Keratinocyte (primary cell): ENCODE measurements around the gene PTPRD. TPM values are rescaled to one million over a fixed set of nuclear protein-coding genes. Genes with fewer than 3 reads are reported as not detected.

Source experiments
- DNase-seq: peaks from one replicate; pipeline ENCODE4 v3.0.0-alpha.2; 2011; ENCODE audit warnings: low read depth, missing footprints, low spot score
- FAIRE-seq: peaks from 2 replicates; lab custom pipeline; 2011; peaks lifted over from hg19 to GRCh38; lab: Jason Lieb, UNC
- H2AFZ ChIP-seq: 2 replicates; pipeline ENCODE4 v1.6.0; 2012; ENCODE audit warnings: low read length, control low read depth, inconsistent platforms; ENCODE audit not compliant: control insufficient read depth
- H3K27ac ChIP-seq: 2 replicates; pipeline ENCODE4 v1.5.1; 2011; ENCODE audit warnings: low read length; ENCODE audit not compliant: control insufficient read depth, insufficient read depth
- H3K27me3 ChIP-seq: 3 replicates; pipeline ENCODE4 v1.6.0; 2011; ENCODE audit warnings: low read length; ENCODE audit not compliant: control insufficient read depth, insufficient read depth; ENCODE audit errors: extremely low read depth
- H3K36me3 ChIP-seq, 2 experiments: 2 replicates in 1 of 2; 3 replicates in 1 of 2; pipeline ENCODE4 v1.5.1; 2011; ENCODE audit warnings: low read length in 2 of 2, mild to moderate bottlenecking in 1 of 2; ENCODE audit not compliant: control insufficient read depth in 2 of 2, insufficient read depth in 2 of 2; ENCODE audit errors: extremely low read depth in 1 of 2
- H3K4me1 ChIP-seq: 3 replicates; pipeline ENCODE4 v1.5.1; 2011; ENCODE audit warnings: low read length; ENCODE audit not compliant: control insufficient read depth, insufficient read depth; ENCODE audit errors: extremely low read depth
- H3K4me2 ChIP-seq: 3 replicates; pipeline ENCODE4 v1.6.0; 2011; ENCODE audit warnings: low read depth, low read length; ENCODE audit not compliant: control insufficient read depth, insufficient read depth; ENCODE audit errors: extremely low read depth
- H3K4me3 ChIP-seq, 3 experiments: fragments of 200-600 bp in 1 of 3; sonication (generic) in 1 of 3; 2 replicates in 2 of 3; 3 replicates in 1 of 3; pipeline ENCODE4 v1.5.1; 2011 to 2016; ENCODE audit warnings: low read length in 3 of 3, mild to moderate bottlenecking in 3 of 3, control low read depth in 2 of 3, inconsistent platforms in 1 of 3, low read depth in 1 of 3, mixed read lengths in 1 of 3, mixed run types in 1 of 3, moderate library complexity in 1 of 3; ENCODE audit not compliant: control insufficient read depth in 2 of 3, insufficient read depth in 2 of 3; ENCODE audit errors: extremely low read depth in 1 of 3
- H3K79me2 ChIP-seq: 2 replicates; pipeline ENCODE4 v1.6.0; 2012; ENCODE audit warnings: low read length; ENCODE audit not compliant: control insufficient read depth, insufficient read depth
- H3K9ac ChIP-seq: 3 replicates; pipeline ENCODE4 v1.6.0; 2011; ENCODE audit warnings: low read length; ENCODE audit not compliant: control insufficient read depth, insufficient read depth; ENCODE audit errors: extremely low read depth
- H3K9me1 ChIP-seq: 3 replicates; pipeline ENCODE4 v1.6.0; 2011; ENCODE audit warnings: low read length; ENCODE audit not compliant: control insufficient read depth, insufficient read depth; ENCODE audit errors: extremely low read depth
- H3K9me3 ChIP-seq: 2 replicates; pipeline ENCODE4 v1.5.1; 2012; ENCODE audit warnings: low read depth, low read length; ENCODE audit not compliant: control insufficient read depth
- H4K20me1 ChIP-seq: 3 replicates; pipeline ENCODE4 v1.6.0; 2011; ENCODE audit warnings: low read length; ENCODE audit not compliant: control insufficient read depth, insufficient read depth; ENCODE audit errors: extremely low read depth
- EZH2 ChIP-seq: IDR thresholded peaks from one replicate; pipeline ENCODE4 v1.6.1; 2012; ENCODE audit warnings: inconsistent platforms, mild to moderate bottlenecking, low read length, moderate library complexity
- dilution Hi-C: fragments of 300-500 bp; cut with MboI; formaldehyde crosslinking; loops from one replicate; pipeline ENCODE4 v1.7.0; 2020; ENCODE audit warnings: low sequenced_read_pairs; ENCODE audit not compliant: extremely low pct_ligation_motif_present
- polyA plus RNA-seq, 5 experiments: library from polyadenylated mRNA; depleted of rRNA in 3 of 5; stranded (reverse) in 3 of 5; stranded (forward) in 1 of 5; unstranded in 1 of 5; fragments of >200 nt; gene quantifications; 1 replicate in 1 of 5; 2 replicates in 3 of 5; 3 replicates in 1 of 5; pipeline versions ENCODE4 v1.2.1 to v1.2.3, GENCODE V29; 2011 to 2012; ENCODE audit warnings: missing spikeins in 2 of 5, low read depth in 1 of 5, low replicate concordance in 1 of 5
- TF ChIP-seq, protein P1 (sequence below), 3 experiments: IDR thresholded peaks in 1 of 3; conservative IDR thresholded peaks in 1 of 3; optimal IDR thresholded peaks in 1 of 3; 2 replicates in 2 of 3; 3 replicates in 1 of 3; pipeline versions ENCODE3 to v1.5.1; 2011; ENCODE audit warnings: low read length in 3 of 3, mild to moderate bottlenecking in 3 of 3, moderate library complexity in 2 of 3, control low read depth in 1 of 3, inconsistent platforms in 1 of 3; ENCODE audit not compliant: insufficient read depth in 2 of 3; ENCODE audit errors: extremely low read depth in 1 of 3

Gene PTPRD
- polyA plus RNA-seq, 1 donor (not counting 4 experiments of a cell fraction or from before 2014, with no cell fraction given) = 0.10 TPM

DNA sequence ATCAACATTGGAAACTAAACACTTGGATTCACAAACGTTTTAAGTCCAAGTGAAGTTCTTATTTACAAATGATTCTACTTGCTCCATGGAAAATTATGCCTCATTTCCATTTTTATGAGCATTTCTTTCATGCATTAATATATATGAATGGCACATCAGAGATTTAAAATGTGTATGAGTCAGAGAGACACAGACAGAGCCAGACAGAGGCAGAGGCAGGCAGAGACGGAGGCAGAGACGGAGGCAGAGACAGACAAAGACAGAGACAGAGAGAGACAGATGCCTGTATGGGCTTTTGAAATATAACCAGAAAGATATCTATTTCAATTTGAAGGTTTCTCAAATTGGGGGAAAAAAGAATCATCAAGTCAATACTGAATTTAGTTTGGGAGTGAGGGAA lies 649.0 kb downstream of the PTPRD start:
- no peak overlapping the region for H2AFZ ChIP-seq
- no peaks in the 10 kb centered on the region for H3K79me2 ChIP-seq
- no peaks in the 10 kb centered on the region for H3K9me3 ChIP-seq
- no peak overlapping the region for H3K27ac ChIP-seq
- FAIRE-seq (no peak), DNase-seq (no peak)
- no peaks in the 10 kb centered on the region for H3K9me1 ChIP-seq
- dilution Hi-C loops = no loop called here
- H3K4me2 ChIP-seq = no peak overlapping the region
- H3K4me1 ChIP-seq = no peaks in the 10 kb centered on the region
- H3K9ac ChIP-seq = no peak overlapping the region
- no peak overlapping the region for H3K4me3 ChIP-seq
- H4K20me1 ChIP-seq = no peaks in the 10 kb centered on the region
- H3K27me3 ChIP-seq = no peaks in the 10 kb centered on the region
- no peaks in the 10 kb centered on the region for H3K36me3 ChIP-seq
- no peak for TF ChIP-seq EZH2

DNA sequence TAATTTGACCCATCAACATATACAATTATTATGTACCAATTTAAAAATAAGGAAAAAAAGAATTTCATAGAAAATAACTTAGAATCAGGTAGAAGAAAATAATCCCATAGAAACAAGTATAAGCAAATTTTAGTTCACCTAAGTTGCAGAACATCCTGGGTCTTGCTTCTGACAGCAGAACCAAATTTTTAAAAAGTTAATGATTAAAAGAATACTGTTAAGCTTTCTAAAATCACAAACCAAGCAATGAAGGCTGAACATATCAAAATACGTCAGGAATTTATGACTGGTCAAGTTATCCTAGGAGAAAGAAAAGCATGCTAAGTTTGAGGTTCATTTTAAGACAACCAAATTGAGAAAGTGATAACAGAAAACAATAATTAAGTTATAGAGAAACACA lies 650.9 kb downstream of the PTPRD start:
- DNase-seq (no peak), FAIRE-seq (no peak)
- Histone ChIP-seq H2AFZ (no peak overlapping the region), H3K9ac (no peak overlapping the region), H3K27ac (no peak overlapping the region), H3K9me3 (no peaks in the 10 kb centered on the region), H3K4me3 (no peak overlapping the region), H3K36me3 (no peaks in the 10 kb centered on the region), H3K79me2 (no peaks in the 10 kb centered on the region), H3K27me3 (no peaks in the 10 kb centered on the region), H3K9me1 (no peaks in the 10 kb centered on the region), H4K20me1 (no peaks in the 10 kb centered on the region), H3K4me2 (no peak overlapping the region), H3K4me1 (no peaks in the 10 kb centered on the region)
- dilution Hi-C loops = no loop called here
- TF ChIP-seq, protein P1, sequence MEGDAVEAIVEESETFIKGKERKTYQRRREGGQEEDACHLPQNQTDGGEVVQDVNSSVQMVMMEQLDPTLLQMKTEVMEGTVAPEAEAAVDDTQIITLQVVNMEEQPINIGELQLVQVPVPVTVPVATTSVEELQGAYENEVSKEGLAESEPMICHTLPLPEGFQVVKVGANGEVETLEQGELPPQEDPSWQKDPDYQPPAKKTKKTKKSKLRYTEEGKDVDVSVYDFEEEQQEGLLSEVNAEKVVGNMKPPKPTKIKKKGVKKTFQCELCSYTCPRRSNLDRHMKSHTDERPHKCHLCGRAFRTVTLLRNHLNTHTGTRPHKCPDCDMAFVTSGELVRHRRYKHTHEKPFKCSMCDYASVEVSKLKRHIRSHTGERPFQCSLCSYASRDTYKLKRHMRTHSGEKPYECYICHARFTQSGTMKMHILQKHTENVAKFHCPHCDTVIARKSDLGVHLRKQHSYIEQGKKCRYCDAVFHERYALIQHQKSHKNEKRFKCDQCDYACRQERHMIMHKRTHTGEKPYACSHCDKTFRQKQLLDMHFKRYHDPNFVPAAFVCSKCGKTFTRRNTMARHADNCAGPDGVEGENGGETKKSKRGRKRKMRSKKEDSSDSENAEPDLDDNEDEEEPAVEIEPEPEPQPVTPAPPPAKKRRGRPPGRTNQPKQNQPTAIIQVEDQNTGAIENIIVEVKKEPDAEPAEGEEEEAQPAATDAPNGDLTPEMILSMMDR (optimal IDR thresholded peaks at IDR 0.05 in 1 of 3, IDR thresholded peaks at IDR 0.05 in 1 of 3, conservative IDR thresholded peaks at IDR 0.05 in 1 of 3; ENCODE audit: extremely low read depth in 1 of 3, insufficient read depth in 2 of 3, low read length in 3 of 3) = no peak

DNA sequence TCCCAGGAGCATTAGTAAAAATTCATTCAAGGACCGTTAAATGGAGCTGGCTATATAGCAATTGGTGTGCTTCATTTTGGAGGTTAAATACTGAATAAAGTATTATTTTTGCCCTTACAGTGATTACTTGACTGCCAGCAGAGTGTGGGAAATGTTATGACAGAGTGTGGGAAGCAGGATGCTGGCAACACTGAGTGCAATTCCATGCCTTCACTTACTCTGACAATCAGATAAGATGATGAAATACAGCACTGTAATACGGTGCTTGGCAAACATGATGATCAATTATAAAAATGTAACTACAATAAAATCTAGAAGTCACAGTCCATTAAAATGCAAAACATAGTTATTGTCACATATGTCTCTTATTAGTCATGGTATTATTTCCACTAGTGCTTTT lies 651.3 kb downstream of the PTPRD start:
- Histone ChIP-seq H3K36me3 (no peaks in the 10 kb centered on the region), H3K9ac (no peak overlapping the region), H3K9me1 (no peaks in the 10 kb centered on the region), H3K27me3 (no peaks in the 10 kb centered on the region), H3K79me2 (no peaks in the 10 kb centered on the region), H3K4me3 (no peak overlapping the region), H3K4me2 (no peak overlapping the region), H2AFZ (no peak overlapping the region), H4K20me1 (no peaks in the 10 kb centered on the region), H3K27ac (no peak overlapping the region), H3K4me1 (no peaks in the 10 kb centered on the region), H3K9me3 (no peaks in the 10 kb centered on the region)
- TF ChIP-seq, protein P1 (optimal IDR thresholded peaks at IDR 0.05 in 1 of 3, IDR thresholded peaks at IDR 0.05 in 1 of 3, conservative IDR thresholded peaks at IDR 0.05 in 1 of 3; ENCODE audit: extremely low read depth in 1 of 3, insufficient read depth in 2 of 3, low read length in 3 of 3) = no peak
- TF ChIP-seq EZH2 = no peak
- FAIRE-seq (no peak), DNase-seq (no peak)
- dilution Hi-C loops = no loop called here
